ENCODE measurements around the gene MAPK7.
A peak's percentile ranks its signal among the peaks of the same experiment; 100 is the strongest.

The MAPK7 gene

GRCh38 chr17:19381741-19382444 lies 3.6 kb downstream of the MAPK7 start:
- no peak for DNase-seq

GRCh38 chr17:19382531-19383444 lies 4.5 kb downstream of the MAPK7 start:
- no peak for DNase-seq

GRCh38 chr17:19383681-19384470 lies 5.6 kb downstream of the MAPK7 start:
- peak; percentile 53 for DNase-seq

- DNase-seq = peak; percentile 94
Observed at GRCh38 chr17:19384723-19385391, 6.6 kb downstream of the MAPK7 start.

GRCh38 chr17:19385521-19385983 lies 7.3 kb downstream of the MAPK7 start:
- no peak for DNase-seq

GRCh38 chr17:19386051-19386929 lies 8.0 kb downstream of the MAPK7 start:
- DNase-seq = peak; percentile 65

- peak; percentile 96 for DNase-seq
Observed at GRCh38 chr17:19386974-19387920, 8.9 kb downstream of the MAPK7 start, which contains the start of gene MFAP4. MFAP4 (minus strand) TSS chr17:19387190; CDS start chr17:19387155, 35 bp downstream.

GRCh38 chr17:19387921-19388521 lies 9.7 kb downstream of the MAPK7 start:
- no peak for DNase-seq

GRCh38 chr17:19388791-19389785 lies 10.8 kb downstream of the MAPK7 start:
- peak; percentile 37 for DNase-seq

- DNase-seq = no peak
Observed at GRCh38 chr17:19390951-19391350, 12.7 kb downstream of the MAPK7 start.

- DNase-seq = no peak
Observed at GRCh38 chr17:19391432-19391831, 13.1 kb downstream of the MAPK7 start.

- DNase-seq = peak; percentile 38
Observed at GRCh38 chr17:19392303-19392702, 14.0 kb downstream of the MAPK7 start.

GRCh38 chr17:19397556-19398041 lies 19.3 kb downstream of the MAPK7 start:
- no peak for DNase-seq

GRCh38 chr17:19398301-19399181 lies 20.2 kb downstream of the MAPK7 start:
- DNase-seq = no peak

- no peak for DNase-seq
Observed at GRCh38 chr17:19399750-19400450, 21.6 kb downstream of the MAPK7 start.

GRCh38 chr17:19401321-19402010 lies 23.2 kb downstream of the MAPK7 start:
- DNase-seq = no peak

All from right forelimb (tissue), 1 donor.